Endothelial cell of umbilical vein (primary cell): ENCODE measurements around the gene SMYD4. TPM values are rescaled to one million over a fixed set of nuclear protein-coding genes. Genes with fewer than 3 reads are reported as not detected.

ENCODE experiments used
- BruUV-seq: library from RNA; stranded (reverse); fragments of 400-500 nt; replicated peaks from 2 replicates; lab custom pipeline; 2021; lab: Mats Ljungman, UMichigan
- CTCF ChIA-PET: fragments of 300-600, 350-600 bp; sonication (Branson Sonifier 250); formaldehyde crosslinking; loops from one replicate; lab custom pipeline; 2021; ENCODE audit warnings: antibody characterized with exemption, inconsistent platforms; lab: Charles Lee
- POLR2A ChIA-PET: fragments of 300-600, 350-600 bp; sonication (Branson Sonifier 250); formaldehyde crosslinking; loops from one replicate; lab custom pipeline; 2021; ENCODE audit warnings: antibody characterized with exemption, inconsistent platforms; lab: Charles Lee
- DNase-seq: peaks from one replicate; pipeline ENCODE4 v3.0.0-alpha.2; 2011; ENCODE audit warnings: low read depth, low spot score
- FAIRE-seq: peaks from 2 replicates; lab custom pipeline; 2011; peaks lifted over from hg19 to GRCh38; lab: Jason Lieb, UNC
- H2AFZ ChIP-seq: 2 replicates; pipeline ENCODE4 v1.6.0; 2012; ENCODE audit warnings: low read depth, low read length, control low read depth, inconsistent platforms
- H3K27ac ChIP-seq: 2 replicates; pipeline ENCODE4 v1.5.1; 2011; ENCODE audit warnings: low read depth, mild to moderate bottlenecking, control low read depth, low read length, moderate library complexity; ENCODE audit not compliant: insufficient read depth
- H3K27me3 ChIP-seq, 2 experiments: 2 replicates each; pipeline versions ENCODE4 v1.6.0 to v1.6.1; 2011; ENCODE audit warnings: low read length in 2 of 2, mixed read lengths in 1 of 2; ENCODE audit not compliant: control insufficient read depth in 2 of 2, insufficient read depth in 2 of 2
- H3K36me3 ChIP-seq, 2 experiments: 2 replicates in 1 of 2; 3 replicates in 1 of 2; pipeline ENCODE4 v1.5.1; 2011; ENCODE audit warnings: low read length in 2 of 2, mild to moderate bottlenecking in 1 of 2, moderate library complexity in 1 of 2; ENCODE audit not compliant: control insufficient read depth in 2 of 2, insufficient read depth in 2 of 2; ENCODE audit errors: extremely low read depth in 1 of 2
- H3K4me1 ChIP-seq: 3 replicates; pipeline ENCODE4 v1.5.1; 2011; ENCODE audit warnings: mild to moderate bottlenecking, low read length; ENCODE audit not compliant: control insufficient read depth, insufficient read depth; ENCODE audit errors: extremely low read depth
- H3K4me2 ChIP-seq: 2 replicates; pipeline ENCODE4 v1.6.1; 2011; ENCODE audit warnings: low read length, control low read depth, mixed read lengths; ENCODE audit not compliant: insufficient read depth
- H3K4me3 ChIP-seq, 3 experiments: fragments of 200-600 bp in 1 of 3; sonication (generic), shearing (Covaris generic) in 1 of 3; replicated peaks in 1 of 3; 2 replicates each; pipeline ENCODE4 v1.5.1; 2011 to 2016; ENCODE audit warnings: control low read depth in 3 of 3, low read length in 3 of 3, mild to moderate bottlenecking in 2 of 3, inconsistent platforms in 1 of 3, low read depth in 1 of 3, moderate library complexity in 1 of 3; ENCODE audit not compliant: insufficient read depth in 1 of 3
- H3K79me2 ChIP-seq: 2 replicates; pipeline ENCODE4 v1.6.0; 2012; ENCODE audit warnings: low read length, inconsistent platforms; ENCODE audit not compliant: control insufficient read depth, insufficient read depth
- H3K9ac ChIP-seq: replicated peaks from 2 replicates; pipeline ENCODE3; 2011; ENCODE audit warnings: low read length, control low read depth; ENCODE audit not compliant: insufficient read depth; ENCODE audit errors: extremely low read depth
- H3K9me1 ChIP-seq: replicated peaks from 3 replicates; pipeline ENCODE4 v1.6.0; 2011; ENCODE audit warnings: mild to moderate bottlenecking, low read length; ENCODE audit not compliant: control insufficient read depth, insufficient read depth; ENCODE audit errors: extremely low read depth
- H3K9me3 ChIP-seq: replicated peaks from 2 replicates; pipeline ENCODE4 v1.5.1; 2012; ENCODE audit warnings: low read length, inconsistent platforms; ENCODE audit not compliant: control insufficient read depth, insufficient read depth
- H4K20me1 ChIP-seq: replicated peaks from 2 replicates; pipeline ENCODE3; 2011; ENCODE audit warnings: mild to moderate bottlenecking, low read length; ENCODE audit not compliant: control insufficient read depth, insufficient read depth; ENCODE audit errors: extremely low read depth
- EZH2 ChIP-seq: IDR thresholded peaks from 2 replicates; pipeline ENCODE4 v1.6.1; 2012; ENCODE audit warnings: borderline replicate concordance, low read depth, mild to moderate bottlenecking, moderate library complexity, low read length, inconsistent platforms; ENCODE audit not compliant: severe bottlenecking
- GATA2 ChIP-seq: IDR thresholded peaks from 2 replicates; pipeline ENCODE4 v1.7.0; 2011; ENCODE audit warnings: low read depth, mild to moderate bottlenecking, moderate library complexity, mixed read lengths, low read length; ENCODE audit not compliant: insufficient read length, insufficient read depth
- POLR2AphosphoS5 ChIP-seq: IDR thresholded peaks from 2 replicates; pipeline ENCODE4 v1.6.1; 2012; ENCODE audit warnings: low read depth, mild to moderate bottlenecking, control low read depth, low read length, moderate library complexity; ENCODE audit not compliant: insufficient read depth
- dilution Hi-C: fragments of 300-500 bp; cut with MboI; formaldehyde crosslinking; loops from one replicate; pipeline ENCODE4 v1.15.0; 2019; ENCODE audit warnings: low sequenced_read_pairs; ENCODE audit not compliant: extremely low pct_ligation_motif_present
- intact Hi-C: fragments of 100-400 bp; cut with micrococcal nuclease; formaldehyde crosslinking; loops from one replicate; pipeline ENCODE4 v1.10.0; 2022
- polyA plus RNA-seq, 4 experiments: library from polyadenylated mRNA; depleted of rRNA in 3 of 4; stranded (reverse) in 3 of 4; unstranded in 1 of 4; fragments of >200 nt; gene quantifications; 2 replicates each; pipeline versions ENCODE4 v1.2.1 to v1.2.3, GENCODE V29; 2011 to 2012; ENCODE audit warnings: missing spikeins in 1 of 4
- total RNA-seq: library from RNA; stranded (reverse); gene quantifications from 2 replicates; pipeline ENCODE4 v1.2.3, GENCODE V29; 2021
- TF ChIP-seq, protein P1 (sequence below), 2 donors: IDR thresholded peaks; 1 replicate in 1 of 2; 2 replicates in 1 of 2; pipeline ENCODE4 v1.5.1; 2011; ENCODE audit warnings: low read length in 2 of 2, mild to moderate bottlenecking in 2 of 2, moderate library complexity in 2 of 2, control low read depth in 1 of 2, inconsistent platforms in 1 of 2, low read depth in 1 of 2; ENCODE audit not compliant: insufficient read depth in 1 of 2; ENCODE audit errors: extremely low read depth in 1 of 2
- TF ChIP-seq, protein P2 (sequence below): IDR thresholded peaks from 2 replicates; pipeline ENCODE4 v1.6.1; 2011; ENCODE audit not compliant: insufficient read depth, insufficient read length

Gene SMYD4
- total and polyA plus RNA-seq, 2 donors (not counting 3 experiments of a cell fraction or from before 2014, with no cell fraction given): 6.0 to 14.6 TPM

DNA sequence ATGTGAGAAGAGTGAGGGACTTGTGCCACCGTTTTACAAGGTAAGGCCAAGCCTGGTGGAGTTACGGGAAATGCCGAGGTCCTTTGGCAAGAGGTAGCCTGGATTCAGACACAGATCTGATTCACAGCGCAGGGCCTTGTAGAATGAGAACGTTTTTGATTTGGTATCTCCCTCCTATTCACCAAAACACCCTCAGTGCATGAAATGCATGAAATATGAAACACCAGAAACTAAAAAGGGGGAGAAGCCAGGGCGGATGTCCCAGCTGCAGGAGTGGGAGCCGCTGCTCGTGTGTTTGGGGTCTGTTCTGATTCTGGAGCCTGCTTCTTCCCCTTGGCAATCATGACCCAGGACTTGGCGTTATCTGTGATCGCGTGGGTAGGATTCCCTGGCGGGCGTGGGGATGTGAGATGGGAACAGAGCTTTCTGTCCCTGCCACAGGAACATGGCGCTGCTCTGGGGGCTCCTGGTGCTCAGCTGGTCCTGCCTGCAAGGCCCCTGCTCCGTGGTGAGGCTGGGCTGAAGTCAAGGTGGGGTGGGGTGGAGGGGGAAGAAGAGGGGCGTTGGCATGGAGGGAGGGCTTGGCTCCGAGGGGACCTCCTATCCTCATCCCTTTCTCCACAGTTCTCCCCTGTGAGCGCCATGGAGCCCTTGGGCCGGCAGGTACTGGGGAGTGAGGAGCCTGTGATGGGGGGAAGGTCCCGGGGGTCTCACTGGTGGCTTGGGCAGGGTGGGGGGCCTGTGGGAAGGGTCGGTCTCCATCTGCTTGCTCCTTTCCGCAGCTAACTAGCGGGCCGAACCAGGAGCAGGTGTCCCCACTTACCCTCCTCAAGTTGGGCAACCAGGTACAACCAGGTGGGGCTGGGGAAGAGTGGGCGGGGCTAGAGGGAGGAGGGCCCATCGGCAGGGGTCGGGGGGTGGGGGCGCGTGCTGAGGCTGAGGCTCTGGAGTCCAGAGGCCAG is 84.9 kb downstream of the SMYD4 start:
- TF ChIP-seq POLR2AphosphoS5: no peak
- TF ChIP-seq, protein P1, sequence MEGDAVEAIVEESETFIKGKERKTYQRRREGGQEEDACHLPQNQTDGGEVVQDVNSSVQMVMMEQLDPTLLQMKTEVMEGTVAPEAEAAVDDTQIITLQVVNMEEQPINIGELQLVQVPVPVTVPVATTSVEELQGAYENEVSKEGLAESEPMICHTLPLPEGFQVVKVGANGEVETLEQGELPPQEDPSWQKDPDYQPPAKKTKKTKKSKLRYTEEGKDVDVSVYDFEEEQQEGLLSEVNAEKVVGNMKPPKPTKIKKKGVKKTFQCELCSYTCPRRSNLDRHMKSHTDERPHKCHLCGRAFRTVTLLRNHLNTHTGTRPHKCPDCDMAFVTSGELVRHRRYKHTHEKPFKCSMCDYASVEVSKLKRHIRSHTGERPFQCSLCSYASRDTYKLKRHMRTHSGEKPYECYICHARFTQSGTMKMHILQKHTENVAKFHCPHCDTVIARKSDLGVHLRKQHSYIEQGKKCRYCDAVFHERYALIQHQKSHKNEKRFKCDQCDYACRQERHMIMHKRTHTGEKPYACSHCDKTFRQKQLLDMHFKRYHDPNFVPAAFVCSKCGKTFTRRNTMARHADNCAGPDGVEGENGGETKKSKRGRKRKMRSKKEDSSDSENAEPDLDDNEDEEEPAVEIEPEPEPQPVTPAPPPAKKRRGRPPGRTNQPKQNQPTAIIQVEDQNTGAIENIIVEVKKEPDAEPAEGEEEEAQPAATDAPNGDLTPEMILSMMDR (IDR thresholded peaks at IDR 0.05; ENCODE audit: extremely low read depth in 1 of 2, insufficient read depth in 1 of 2, low read depth in 1 of 2, low read length in 2 of 2): no peak
- no peak for TF ChIP-seq GATA2
- TF ChIP-seq, protein P2, sequence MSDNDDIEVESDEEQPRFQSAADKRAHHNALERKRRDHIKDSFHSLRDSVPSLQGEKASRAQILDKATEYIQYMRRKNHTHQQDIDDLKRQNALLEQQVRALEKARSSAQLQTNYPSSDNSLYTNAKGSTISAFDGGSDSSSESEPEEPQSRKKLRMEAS: no peak
- no peak for TF ChIP-seq EZH2
- H3K79me2 ChIP-seq: no peaks in the 10 kb centered on the region
- POLR2A ChIA-PET: no interaction called here
- H3K4me1 ChIP-seq: no peaks in the 10 kb centered on the region
- CTCF ChIA-PET: no interaction called here
- no peaks in the 10 kb centered on the region for H4K20me1 ChIP-seq
- no peak overlapping the region for H2AFZ ChIP-seq
- DNase-seq (no peak), FAIRE-seq (no peak)
- H3K9me1 ChIP-seq: no peaks in the 10 kb centered on the region
- no TSS peak for BruUV-seq
- no peak overlapping the region for H3K4me2 ChIP-seq
- H3K9ac ChIP-seq: no peak overlapping the region
- H3K36me3 ChIP-seq: no peaks in the 10 kb centered on the region
- H3K9me3 ChIP-seq: no peaks in the 10 kb centered on the region
- intact Hi-C loops: no loop called here
- H3K27me3 ChIP-seq: no peaks in the 10 kb centered on the region
- no peak overlapping the region for H3K4me3 ChIP-seq
- dilution Hi-C loops: no loop called here
- no peak overlapping the region for H3K27ac ChIP-seq
